SK-N-MC (cell line): ENCODE data around the gene H2AZ2.
"Not testable (repeated sequence)": the region's sequence is repeated elsewhere in the genome, so short reads cannot be mapped to it uniquely, and the experiment has no call there.

ENCODE experiments used
- EZH2 ChIP-seq: fragments of 200-600 bp; sonication (generic); IDR thresholded peaks from one replicate; pipeline ENCODE4 v1.6.1; 2017; ENCODE audit warnings: antibody characterized with exemption
- FOXP2 ChIP-seq: optimal IDR thresholded peaks from 2 replicates; pipeline ENCODE3; 2011; ENCODE audit warnings: mild to moderate bottlenecking, moderate library complexity; ENCODE audit not compliant: insufficient read depth; ENCODE audit errors: extremely low read length, control extremely low read depth
- POLR2AphosphoS5 ChIP-seq: IDR thresholded peaks from 2 replicates; pipeline ENCODE4 v1.6.1; 2012; ENCODE audit warnings: mild to moderate bottlenecking, low read depth, low read length, borderline replicate concordance

GRCh38 chr7:44870336-44870735, 22.4 kb upstream of the H2AZ2 start:
- not testable (repeated sequence) for TF ChIP-seq EZH2, POLR2AphosphoS5, FOXP2
